SK-N-MC (cell line): ENCODE results near the gene ESCO1.

ENCODE experiments used
- DNase-seq: peaks from one replicate; pipeline ENCODE4 v3.0.0-alpha.2; 2011; ENCODE audit warnings: low read depth, low spot score
- H3K27ac ChIP-seq: fragments of 200-600 bp; sonication (generic); 2 replicates; pipeline ENCODE4 v1.5.1; 2016; ENCODE audit warnings: mixed run types
- H3K36me3 ChIP-seq: fragments of 200-600 bp; sonication (generic); 2 replicates; pipeline ENCODE4 v1.6.1; 2017; ENCODE audit warnings: antibody characterized with exemption, low read length, mixed read lengths; ENCODE audit not compliant: insufficient read depth
- H3K4me3 ChIP-seq: fragments of 200-600 bp; sonication (generic); 2 replicates; pipeline ENCODE4 v1.5.1; 2016
- H3K9ac ChIP-seq: fragments of 200-600 bp; sonication (generic); 2 replicates; pipeline ENCODE4 v1.8.0; 2017; ENCODE audit warnings: mixed run types, mixed read lengths; ENCODE audit not compliant: insufficient read length
- H3K9me3 ChIP-seq: fragments of 200-600 bp; sonication (generic); 2 replicates; pipeline ENCODE4 v1.6.1; 2017; ENCODE audit warnings: low read depth, mild to moderate bottlenecking, antibody characterized with exemption, low read length, moderate library complexity, mixed read lengths
- EZH2 ChIP-seq: fragments of 200-600 bp; sonication (generic); IDR thresholded peaks from one replicate; pipeline ENCODE4 v1.6.1; 2017; ENCODE audit warnings: antibody characterized with exemption
- FOXP2 ChIP-seq: optimal IDR thresholded peaks from 2 replicates; pipeline ENCODE3; 2011; ENCODE audit warnings: mild to moderate bottlenecking, moderate library complexity; ENCODE audit not compliant: insufficient read depth; ENCODE audit errors: extremely low read length, control extremely low read depth
- POLR2AphosphoS5 ChIP-seq: IDR thresholded peaks from 2 replicates; pipeline ENCODE4 v1.6.1; 2012; ENCODE audit warnings: mild to moderate bottlenecking, low read depth, low read length, borderline replicate concordance

ESCO1 gene

GRCh38 chr18:21548647-21549046 is 51.9 kb downstream of the ESCO1 start:
- TF ChIP-seq FOXP2: no peak
- no peak for TF ChIP-seq POLR2AphosphoS5
- no peak for TF ChIP-seq EZH2
- H3K9me3 ChIP-seq: no peaks in the 10 kb centered on the region
- peaks cover 3% of the 10 kb centered on the region; the same call in 1 of the 2 replicates for H3K36me3 ChIP-seq
- no peak overlapping the region for H3K27ac ChIP-seq
- no peak overlapping the region for H3K9ac ChIP-seq
- H3K4me3 ChIP-seq: no peak overlapping the region
- DNase-seq: no peak

GRCh38 chr18:21546423-21546822 is 54.1 kb downstream of the ESCO1 start:
- Histone ChIP-seq H3K36me3 (0 out of 2 replicates have a peak, but pooled peaks cover 3% of the 10 kb centered on the region), H3K4me3 (no peak overlapping the region), H3K9ac (no peak overlapping the region), H3K9me3 (no peaks in the 10 kb centered on the region), H3K27ac (no peak overlapping the region)
- TF ChIP-seq EZH2 (no peak), POLR2AphosphoS5 (no peak), FOXP2 (no peak)
- DNase-seq: no peak

- TF ChIP-seq POLR2AphosphoS5 (no peak), EZH2 (no peak), FOXP2 (no peak)
- Histone ChIP-seq H3K36me3 (peaks cover 8% of the 10 kb centered on the region; the same call in 1 of the 2 replicates), H3K4me3 (no peak overlapping the region), H3K9ac (no peak overlapping the region), H3K27ac (no peak overlapping the region), H3K9me3 (no peaks in the 10 kb centered on the region)
- no peak for DNase-seq
Observed at GRCh38 chr18:21538230-21538629, 62.3 kb downstream of the ESCO1 start.

GRCh38 chr18:21534327-21534726 is 66.2 kb downstream of the ESCO1 start:
- no peak overlapping the region for H3K4me3 ChIP-seq
- H3K27ac ChIP-seq: no peak overlapping the region

GRCh38 chr18:21526463-21526862 is 74.0 kb downstream of the ESCO1 start:
- Histone ChIP-seq H3K4me3 (no peak overlapping the region), H3K27ac (no peak overlapping the region), H3K36me3 (0 out of 2 replicates have a peak, but pooled peaks cover 11% of the 10 kb centered on the region), H3K9me3 (no peaks in the 10 kb centered on the region), H3K9ac (no peak overlapping the region)
- DNase-seq: no peak
- TF ChIP-seq EZH2: no peak
- no peak for TF ChIP-seq POLR2AphosphoS5
- TF ChIP-seq FOXP2: no peak

More at GRCh38 chr18:21534327-21534726, 66.2 kb downstream of the ESCO1 start:
- TF ChIP-seq POLR2AphosphoS5 (no peak), FOXP2 (no peak), EZH2 (no peak)
- peaks cover 14% of the 10 kb centered on the region; the same call in 1 of the 2 replicates for H3K36me3 ChIP-seq
- DNase-seq: no peak
- no peak overlapping the region for H3K9ac ChIP-seq
- H3K9me3 ChIP-seq: no peaks in the 10 kb centered on the region

GRCh38 chr18:21525916-21526315 is 74.6 kb downstream of the ESCO1 start:
- Histone ChIP-seq H3K36me3 (0 out of 2 replicates have a peak, but pooled peaks cover 9% of the 10 kb centered on the region), H3K27ac (no peak overlapping the region), H3K9ac (no peak overlapping the region)

GRCh38 chr18:21522530-21522929 is 78.0 kb downstream of the ESCO1 start:
- no peak for DNase-seq
- Histone ChIP-seq H3K36me3 (0 out of 2 replicates have a peak, but pooled peaks cover under 1% of the 10 kb centered on the region), H3K4me3 (no peak overlapping the region), H3K27ac (no peak overlapping the region), H3K9me3 (no peaks in the 10 kb centered on the region), H3K9ac (no peak overlapping the region)
- TF ChIP-seq EZH2 (no peak), POLR2AphosphoS5 (no peak), FOXP2 (no peak)

More at GRCh38 chr18:21525916-21526315, 74.6 kb downstream of the ESCO1 start:
- Histone ChIP-seq H3K9me3 (no peaks in the 10 kb centered on the region), H3K4me3 (no peak overlapping the region)
- TF ChIP-seq EZH2 (no peak), POLR2AphosphoS5 (no peak), FOXP2 (no peak)
- no peak for DNase-seq

GRCh38 chr18:21513741-21514140 is 86.8 kb downstream of the ESCO1 start:
- Histone ChIP-seq H3K27ac (no peak overlapping the region), H3K4me3 (no peak overlapping the region), H3K9me3 (no peaks in the 10 kb centered on the region), H3K36me3 (no peaks in the 10 kb centered on the region), H3K9ac (no peak overlapping the region)
- TF ChIP-seq POLR2AphosphoS5 (no peak), EZH2 (no peak), FOXP2 (no peak)
- DNase-seq: no peak

GRCh38 chr18:21513292-21513691 is 87.2 kb downstream of the ESCO1 start:
- H3K9me3 ChIP-seq: no peaks in the 10 kb centered on the region
- H3K36me3 ChIP-seq: no peaks in the 10 kb centered on the region
- no peak overlapping the region for H3K9ac ChIP-seq
- H3K27ac ChIP-seq: no peak overlapping the region
- no peak for TF ChIP-seq EZH2
- TF ChIP-seq FOXP2: no peak
- no peak for TF ChIP-seq POLR2AphosphoS5
- DNase-seq: no peak
- no peak overlapping the region for H3K4me3 ChIP-seq

GRCh38 chr18:21509062-21509461 is 91.4 kb downstream of the ESCO1 start:
- no peaks in the 10 kb centered on the region for H3K9me3 ChIP-seq
- H3K4me3 ChIP-seq: no peak overlapping the region
- no peaks in the 10 kb centered on the region for H3K36me3 ChIP-seq
- TF ChIP-seq EZH2 (no peak), POLR2AphosphoS5 (no peak)
- no peak overlapping the region for H3K9ac ChIP-seq
- no peak for DNase-seq
- no peak overlapping the region for H3K27ac ChIP-seq
